GM23248 (cell line): ENCODE data around the gene BMP2K. TPM values are rescaled to one million over a fixed set of nuclear protein-coding genes. Genes with fewer than 3 reads are reported as not detected.
A peak's percentile ranks its signal among the peaks of the same experiment; 100 is the strongest.

ENCODE experiments used
- DNase-seq: peaks from one replicate; pipeline ENCODE4 v3.0.0-alpha.2; 2015
- H2AFZ ChIP-seq: fragments of 200-600 bp; sonication (generic); 2 replicates; pipeline ENCODE4 v1.6.1; 2016; ENCODE audit warnings: antibody characterized with exemption
- H3F3A ChIP-seq: fragments of 200-600 bp; sonication (generic); 2 replicates; pipeline ENCODE4 v1.6.1; 2016; ENCODE audit warnings: mild to moderate bottlenecking, antibody characterized with exemption, mixed run types; ENCODE audit not compliant: insufficient read depth
- H3K27ac ChIP-seq: fragments of 200-600 bp; sonication (generic); 2 replicates; pipeline ENCODE4 v1.5.1; 2016; ENCODE audit warnings: mild to moderate bottlenecking
- H3K27me3 ChIP-seq: fragments of 200-600 bp; sonication (generic); replicated peaks from 2 replicates; pipeline ENCODE4 v1.6.1; 2016; ENCODE audit warnings: mild to moderate bottlenecking; ENCODE audit not compliant: insufficient read depth
- H3K36me3 ChIP-seq: fragments of 200-600 bp; sonication (generic); 2 replicates; pipeline ENCODE4 v1.6.1; 2016; ENCODE audit warnings: low read depth, mild to moderate bottlenecking
- H3K4me1 ChIP-seq: fragments of 200-600 bp; sonication (generic); 2 replicates; pipeline ENCODE4 v1.6.1; 2016; ENCODE audit warnings: mild to moderate bottlenecking; ENCODE audit not compliant: insufficient read depth
- H3K4me2 ChIP-seq: fragments of 200-600 bp; sonication (generic); one replicate; pipeline ENCODE4 v1.6.1; 2016; ENCODE audit warnings: mild to moderate bottlenecking; ENCODE audit not compliant: unreplicated experiment
- H3K4me3 ChIP-seq: fragments of 200-600 bp; sonication (generic); 2 replicates; pipeline ENCODE4 v1.5.1; 2016; ENCODE audit warnings: mild to moderate bottlenecking
- H3K79me2 ChIP-seq: fragments of 200-600 bp; sonication (generic); 2 replicates; pipeline ENCODE4 v1.6.1; 2016; ENCODE audit warnings: mild to moderate bottlenecking; ENCODE audit not compliant: insufficient read depth
- H3K9ac ChIP-seq: fragments of 200-600 bp; sonication (generic); 2 replicates; pipeline ENCODE4 v1.6.1; 2016; ENCODE audit warnings: mild to moderate bottlenecking
- H3K9me2 ChIP-seq: fragments of 200-600 bp; sonication (generic); 2 replicates; pipeline ENCODE4 v1.6.1; 2016; ENCODE audit warnings: mixed run types, mild to moderate bottlenecking, moderate library complexity; ENCODE audit not compliant: insufficient read depth
- H3K9me3 ChIP-seq: fragments of 200-600 bp; sonication (generic); one replicate; pipeline ENCODE4 v1.6.1; 2017; ENCODE audit warnings: low read depth
- H4K20me1 ChIP-seq: fragments of 200-600 bp; sonication (generic); 2 replicates; pipeline ENCODE4 v1.6.0; 2016; ENCODE audit not compliant: insufficient read depth
- EZH2 ChIP-seq: fragments of 200-600 bp; sonication (generic); IDR thresholded peaks from 2 replicates; pipeline ENCODE4 v1.6.1; 2018; ENCODE audit warnings: antibody characterized with exemption, mild to moderate bottlenecking; ENCODE audit not compliant: insufficient read depth, poor library complexity, severe bottlenecking
- EZH2phosphoT487 ChIP-seq: fragments of 200-600 bp; sonication (generic); IDR thresholded peaks from 2 replicates; pipeline ENCODE4 v1.6.1; 2018; ENCODE audit warnings: antibody characterized with exemption, moderate library complexity, mild to moderate bottlenecking, low read depth; ENCODE audit not compliant: insufficient read depth
- WGBS, 2 experiments: methylation state at CpG; one replicate each; pipeline ENCODE4 v1.1.6; 2015 to 2017; ENCODE audit warnings: low lambda C conversion rate in 2 of 2, low coverage in 1 of 2; ENCODE audit errors: missing lambda C conversion rate in 2 of 2; 5-methylcytosine and 5-hydroxymethylcytosine counted together
- in situ Hi-C: fragments of 300-500 bp; cut with MboI; formaldehyde crosslinking; loops from 2 replicates; pipeline ENCODE4 v1.15.0; 2020
- polyA plus RNA-seq: library from polyadenylated mRNA; unstranded; fragments of >200 nt; fragmentation: Nextera tagmentation; extraction: Ambion mirVana; gene quantifications from 2 replicates; pipeline ENCODE4 v1.2.1, GENCODE V29; 2016
- total RNA-seq: library from RNA; depleted of rRNA; stranded (reverse); fragments of >200 nt; shearing (Covaris generic); gene quantifications from 2 replicates; pipeline ENCODE4 v1.2.3, GENCODE V29; 2014

BMP2K gene
- total and polyA plus RNA-seq, 2 experiments from 2014 or later, result 11.0 to 53.0 TPM

DNA sequence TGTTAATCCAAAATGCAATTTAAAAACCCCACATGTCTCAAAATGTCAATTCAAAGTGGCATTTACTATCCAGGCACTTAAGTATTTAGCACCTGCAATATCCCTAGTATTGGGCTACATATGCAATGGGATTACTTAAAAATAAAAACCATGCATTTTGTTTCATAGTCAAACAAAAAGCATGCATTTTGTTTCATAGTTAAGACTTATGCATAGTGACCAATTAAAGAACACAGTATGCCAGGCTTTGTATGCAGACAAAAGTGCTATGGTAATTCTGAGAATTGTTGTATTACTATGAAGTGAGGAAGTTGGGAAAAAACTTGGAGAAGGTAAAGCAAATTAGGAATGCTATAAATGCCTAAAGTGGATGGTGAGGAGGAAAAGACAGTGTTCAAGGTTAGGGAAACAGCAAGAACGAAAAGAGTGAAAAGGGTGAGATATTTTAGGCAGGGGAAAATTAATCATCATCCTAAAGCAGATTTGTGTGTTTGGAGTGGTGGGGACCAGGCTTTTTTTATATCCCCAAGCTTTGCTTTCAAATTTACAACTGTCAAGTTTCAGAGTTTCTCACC, 10.6 kb upstream of the BMP2K start:
- Histone ChIP-seq H3K36me3 (no peaks in the 10 kb centered on the region), H3K4me2 (no peak overlapping the region), H3K27me3 (no peaks in the 10 kb centered on the region), H4K20me1 (no peaks in the 10 kb centered on the region), H2AFZ (peak overlapping the region; percentile 6; the same call in 1 of the 2 replicates), H3K4me3 (no peak overlapping the region), H3K4me1 (peaks cover 29% of the 10 kb centered on the region), H3K27ac (no peak overlapping the region), H3F3A (peaks cover 9% of the 10 kb centered on the region; the same call in 1 of the 2 replicates), H3K9me3 (no peaks in the 10 kb centered on the region), H3K9me2 (no peaks in the 10 kb centered on the region), H3K9ac (no peak overlapping the region), H3K79me2 (no peaks in the 10 kb centered on the region)
- 54 to 64% methylated on average over 1 of the region's 1 CpG for WGBS, 2 experiments
- no peak for TF ChIP-seq EZH2phosphoT487
- TF ChIP-seq EZH2, result no peak
- in situ Hi-C loops, result no loop called here
- no peak for DNase-seq

DNA sequence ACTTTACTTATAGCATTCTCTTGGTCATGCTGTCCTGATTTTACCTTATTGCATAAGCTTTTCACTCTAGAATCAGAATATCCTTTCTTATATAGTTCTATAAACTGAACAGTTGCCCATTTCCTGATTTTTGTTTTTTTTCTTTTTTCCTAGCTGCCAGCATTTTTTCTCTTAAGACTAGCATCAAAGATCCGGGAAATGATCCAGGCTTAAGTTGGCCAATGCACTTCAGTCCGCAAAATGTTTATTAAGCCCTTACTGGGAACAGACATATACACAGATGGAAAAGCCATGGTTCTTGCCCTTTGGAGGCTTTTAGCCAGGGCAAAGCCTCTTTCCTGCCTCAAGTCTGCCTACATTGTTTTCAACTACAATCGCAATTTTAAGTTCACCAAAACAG, 10.1 kb upstream of the BMP2K start:
- H3K9me3 ChIP-seq, result no peaks in the 10 kb centered on the region
- 13 to 21% methylated on average over 3 of the region's 3 CpGs for WGBS, 2 experiments
- no peak for TF ChIP-seq EZH2
- TF ChIP-seq EZH2phosphoT487, result no peak
- H3K9me2 ChIP-seq, result no peaks in the 10 kb centered on the region
- H3K27me3 ChIP-seq, result no peaks in the 10 kb centered on the region
- H3K79me2 ChIP-seq, result no peaks in the 10 kb centered on the region
- H4K20me1 ChIP-seq, result no peaks in the 10 kb centered on the region
- H3K27ac ChIP-seq, result no peak overlapping the region
- H3K36me3 ChIP-seq, result no peaks in the 10 kb centered on the region
- peak; percentile 62 for DNase-seq
- H3K4me1 ChIP-seq, result peaks cover 29% of the 10 kb centered on the region
- peaks cover 9% of the 10 kb centered on the region; the same call in 1 of the 2 replicates for H3F3A ChIP-seq
- no peak overlapping the region for H3K9ac ChIP-seq
- in situ Hi-C loops, result no loop called here
- H3K4me2 ChIP-seq, result no peak overlapping the region
- H2AFZ ChIP-seq, result peak overlapping the region; percentile 6; the same call in 1 of the 2 replicates
- H3K4me3 ChIP-seq, result no peak overlapping the region

DNA sequence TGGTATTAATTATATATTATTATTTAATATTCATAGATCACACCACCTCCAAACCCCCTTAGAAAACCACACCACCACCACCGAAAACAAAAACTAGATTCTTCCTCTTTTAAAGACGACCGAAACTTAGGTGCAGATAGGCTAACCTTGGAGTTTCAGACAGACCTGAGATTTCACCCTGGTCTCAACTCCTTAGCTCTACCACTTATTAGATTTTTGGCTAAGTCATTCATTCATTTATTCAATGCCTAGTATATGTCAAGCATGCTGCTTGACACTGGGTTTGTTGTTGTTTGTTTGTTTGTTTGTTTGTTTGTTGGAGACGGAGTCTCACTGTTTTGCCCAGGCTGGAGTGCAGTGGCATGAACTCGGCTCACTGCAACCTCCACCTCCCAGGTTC, 9.5 kb upstream of the BMP2K start:
- TF ChIP-seq EZH2phosphoT487 (no peak), EZH2 (no peak)
- in situ Hi-C loops, result no loop called here
- no peak for DNase-seq
- Histone ChIP-seq H3K9ac (no peak overlapping the region), H3K4me3 (no peak overlapping the region), H4K20me1 (no peaks in the 10 kb centered on the region), H3K79me2 (no peaks in the 10 kb centered on the region), H3K4me1 (peaks cover 29% of the 10 kb centered on the region), H2AFZ (no peak overlapping the region), H3K27ac (no peak overlapping the region), H3K9me2 (no peaks in the 10 kb centered on the region), H3K4me2 (no peak overlapping the region), H3F3A (peaks cover 9% of the 10 kb centered on the region; the same call in 1 of the 2 replicates), H3K27me3 (no peaks in the 10 kb centered on the region), H3K9me3 (no peaks in the 10 kb centered on the region), H3K36me3 (no peaks in the 10 kb centered on the region)
- 95% methylated on average over 5 of the region's 5 CpGs for WGBS, 2 experiments

DNA sequence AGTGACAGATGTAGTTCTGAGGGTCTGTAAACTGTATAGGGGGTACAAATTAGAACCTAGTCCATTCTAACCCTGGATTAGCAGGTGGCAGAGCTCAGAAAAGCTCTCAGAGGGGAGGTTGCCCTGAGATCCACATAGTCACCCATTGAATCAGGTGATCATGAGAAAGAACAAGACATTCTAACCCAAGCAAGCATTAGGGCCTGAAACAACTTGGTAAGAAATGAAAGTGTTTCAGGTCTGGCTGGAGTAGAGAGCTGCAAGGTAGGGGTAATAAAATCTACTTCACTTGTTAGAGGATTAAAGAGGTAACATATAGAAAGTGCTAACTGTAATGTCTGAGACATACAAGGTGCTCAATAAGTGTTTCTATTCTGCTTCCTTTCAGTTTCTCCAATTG, 8.8 kb upstream of the BMP2K start:
- Histone ChIP-seq H2AFZ (no peak overlapping the region), H3F3A (peaks cover 9% of the 10 kb centered on the region; the same call in 1 of the 2 replicates), H3K4me3 (no peak overlapping the region), H3K4me2 (no peak overlapping the region), H3K9ac (no peak overlapping the region), H3K9me3 (no peaks in the 10 kb centered on the region), H3K27ac (no peak overlapping the region), H3K9me2 (no peaks in the 10 kb centered on the region), H4K20me1 (no peaks in the 10 kb centered on the region), H3K79me2 (no peaks in the 10 kb centered on the region), H3K36me3 (no peaks in the 10 kb centered on the region), H3K27me3 (no peaks in the 10 kb centered on the region), H3K4me1 (peaks cover 29% of the 10 kb centered on the region)
- TF ChIP-seq EZH2 (no peak), EZH2phosphoT487 (no peak)
- no peak for DNase-seq
- in situ Hi-C loops, result no loop called here
